Activated CD4-positive, alpha-beta T cell treated with anti-CD3 and anti-CD28 coated beads, Interleukin-2, Interleukin-6, amounts not matched to agents 100 ng/mL and 50 ng/mL, durations not matched to agents 16 hours and 8 hours (primary cell): ENCODE measurements around the gene GARIN5B.
A peak's percentile ranks its signal among the peaks of the same experiment; 100 is the strongest.

ENCODE experiments used
- DNase-seq: peaks from one replicate; pipeline ENCODE4 v3.0.0-alpha.2; 2020

Gene GARIN5B

GRCh38 chr19:55368701-55369563 is 5.9 kb upstream of the GARIN5B start:
- no peak for DNase-seq

- DNase-seq = no peak
Observed at GRCh38 chr19:55368106-55368505, 5.0 kb upstream of the GARIN5B start.

GRCh38 chr19:55366790-55367189 is 3.7 kb upstream of the GARIN5B start:
- DNase-seq = no peak

- no peak for DNase-seq
Observed at GRCh38 chr19:55365964-55366363, 2.9 kb upstream of the GARIN5B start.

GRCh38 chr19:55365245-55365644 is 2.2 kb upstream of the GARIN5B start:
- no peak for DNase-seq

- no peak for DNase-seq
Observed at GRCh38 chr19:55362174-55362989, 678 bp downstream of the GARIN5B start.

GRCh38 chr19:55360902-55361301 is 2.2 kb downstream of the GARIN5B start:
- DNase-seq = no peak

- no peak for DNase-seq
Observed at GRCh38 chr19:55358943-55359908, 3.8 kb downstream of the GARIN5B start.

- DNase-seq = no peak
Observed at GRCh38 chr19:55358493-55358892, 4.6 kb downstream of the GARIN5B start.

- no peak for DNase-seq
Observed at GRCh38 chr19:55355213-55355821, 7.7 kb downstream of the GARIN5B start.

GRCh38 chr19:55354698-55355212 is 8.3 kb downstream of the GARIN5B start, which contains the start of gene COX6B2:
COX6B2 (minus strand) TSS chr19:55354719; CDS start chr19:55354521, 198 bp downstream.
- no peak for DNase-seq

- peak; percentile 23 for DNase-seq
Observed at GRCh38 chr19:55353803-55354697, 9.0 kb downstream of the GARIN5B start.

GRCh38 chr19:55353356-55353802 is 9.7 kb downstream of the GARIN5B start:
- no peak for DNase-seq

- DNase-seq = no peak
Observed at GRCh38 chr19:55352549-55353145, 10.4 kb downstream of the GARIN5B start.

GRCh38 chr19:55352040-55352439 is 11.0 kb downstream of the GARIN5B start:
- DNase-seq = no peak

GRCh38 chr19:55350620-55351315 is 12.3 kb downstream of the GARIN5B start:
- no peak for DNase-seq

- DNase-seq = no peak
Observed at GRCh38 chr19:55348317-55349034, 14.6 kb downstream of the GARIN5B start.

- no peak for DNase-seq
Observed at GRCh38 chr19:55347442-55348009, 15.5 kb downstream of the GARIN5B start.
